Karpas-422 (cell line): Measurements from ENCODE around the gene DNAJB9. TPM values are rescaled to one million over a fixed set of nuclear protein-coding genes. Genes with fewer than 3 reads are reported as not detected.

Experiments used
- DNase-seq: peaks from one replicate; pipeline ENCODE4 v3.0.0-alpha.2; 2015
- H2AFZ ChIP-seq: fragments of 200-600 bp; sonication (generic); 2 replicates; pipeline ENCODE4 v1.6.1; 2014; ENCODE audit warnings: antibody characterized with exemption, low read length, mixed read lengths
- H3K27ac ChIP-seq: fragments of 200-600 bp; sonication (generic); 2 replicates; pipeline ENCODE4 v1.5.1; 2014; ENCODE audit warnings: mild to moderate bottlenecking, low read length, moderate library complexity
- H3K27me3 ChIP-seq: fragments of 200-600 bp; sonication (generic); 2 replicates; pipeline ENCODE4 v1.6.1; 2014; ENCODE audit warnings: low read length, mixed read lengths
- H3K36me3 ChIP-seq: fragments of 200-600 bp; sonication (generic); 2 replicates; pipeline ENCODE4 v1.6.1; 2014; ENCODE audit warnings: low read length, mixed read lengths; ENCODE audit not compliant: insufficient read depth
- H3K4me1 ChIP-seq: fragments of 200-600 bp; sonication (generic); 2 replicates; pipeline ENCODE4 v1.6.1; 2014; ENCODE audit warnings: mild to moderate bottlenecking, low read length, mixed read lengths
- H3K4me2 ChIP-seq: fragments of 200-600 bp; sonication (generic); 2 replicates; pipeline ENCODE4 v1.6.1; 2014; ENCODE audit warnings: low read length, low read depth, mild to moderate bottlenecking; ENCODE audit not compliant: poor library complexity, severe bottlenecking
- H3K4me3 ChIP-seq: fragments of 200-600 bp; sonication (generic); 2 replicates; pipeline ENCODE4 v1.5.1; 2014; ENCODE audit warnings: mild to moderate bottlenecking, antibody characterized with exemption, low read length, mixed read lengths
- H3K79me2 ChIP-seq: fragments of 200-600 bp; sonication (generic); 2 replicates; pipeline ENCODE4 v1.6.1; 2014; ENCODE audit warnings: mild to moderate bottlenecking, low read length, mixed read lengths
- H3K9ac ChIP-seq: fragments of 200-600 bp; sonication (generic); 2 replicates; pipeline ENCODE4 v1.6.0; 2014; ENCODE audit warnings: low read length
- H3K9me2 ChIP-seq: fragments of 200-600 bp; sonication (generic), shearing (Covaris generic); replicated peaks from 2 replicates; pipeline ENCODE4 v1.6.0; 2014; ENCODE audit warnings: mild to moderate bottlenecking, low read length, moderate library complexity; ENCODE audit not compliant: insufficient read depth
- H3K9me3 ChIP-seq: fragments of 300-700, 200-600 bp; sonication (generic); 2 replicates; pipeline ENCODE4 v1.6.1; 2014; ENCODE audit warnings: low read length, mixed read lengths
- H4K20me1 ChIP-seq: fragments of 200-600 bp; sonication (generic); 2 replicates; pipeline ENCODE4 v1.6.1; 2014; ENCODE audit warnings: mild to moderate bottlenecking, antibody characterized with exemption, low read length, low read depth; ENCODE audit not compliant: insufficient read depth
- total RNA-seq: library from RNA; depleted of rRNA; stranded (reverse); fragments of >200 nt; shearing (Covaris generic); gene quantifications from 2 replicates; pipeline ENCODE4 v1.2.3, GENCODE V29; 2014; ENCODE audit warnings: low replicate concordance; rRNA removed

The DNAJB9 gene
- 18.4 and 35.6 TPM in 2 replicates for total RNA-seq

- Histone ChIP-seq H3K4me3 (peak within 1 kb of the TSS; percentile 83), H3K4me2 (peak within 1 kb of the TSS; percentile 90), H3K27ac (peak within 1 kb of the TSS; percentile 93), H3K9ac (peak within 1 kb of the TSS; percentile 98), H4K20me1 (no peaks in the 10 kb centered on the region), H3K9me3 (no peaks in the 10 kb centered on the region), H3K4me1 (peaks cover 44% of the 10 kb centered on the region), H3K36me3 (peaks cover 45% of the 10 kb centered on the region), H2AFZ (peak within 1 kb of the TSS; percentile 38; the same call in 1 of the 2 replicates), H3K9me2 (no peaks in the 10 kb centered on the region), H3K79me2 (peaks cover 90% of the 10 kb centered on the region), H3K27me3 (no peaks in the 10 kb centered on the region)
- peak; percentile 100 for DNase-seq
Observed at GRCh38 chr7:108569381-108570145, at the start of gene DNAJB9, which contains the start of gene THAP5. DNAJB9 (plus strand) TSS chr7:108569874; CDS start chr7:108571727, 1,853 bp downstream. THAP5 (minus strand) TSS chr7:108569706; CDS start chr7:108569569, 137 bp downstream.

DNA sequence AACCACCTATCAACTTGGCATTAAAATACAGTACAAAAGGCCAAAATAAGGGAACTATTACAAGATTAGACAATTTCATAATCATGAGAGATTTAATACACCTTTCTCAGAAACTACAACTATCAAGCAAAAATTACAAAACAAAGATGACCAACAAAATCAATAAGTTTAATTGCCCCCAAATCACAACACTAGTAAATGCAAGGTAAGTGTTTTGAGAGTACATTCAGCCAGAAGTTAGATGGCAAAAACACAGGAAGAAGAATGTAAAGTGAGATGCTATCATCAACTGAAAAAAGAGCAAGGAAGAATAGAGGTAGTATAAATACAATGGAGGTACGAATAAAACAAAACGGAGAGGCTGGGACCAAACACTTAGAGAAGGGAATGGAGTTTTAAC is 46.9 kb upstream of the DNAJB9 start:
- Histone ChIP-seq H2AFZ (0 out of 2 replicates have a peak overlapping the region, but pooled peaks have one; percentile 18), H3K4me2 (peak overlapping the region; percentile 69), H3K9ac (peak overlapping the region; percentile 77; the same call in 1 of the 2 replicates), H3K4me3 (peak overlapping the region; percentile 75; the same call in 1 of the 2 replicates), H3K27ac (peak overlapping the region; percentile 34), H3K4me1 (peaks cover 57% of the 10 kb centered on the region), H4K20me1 (no peaks in the 10 kb centered on the region), H3K9me2 (no peaks in the 10 kb centered on the region), H3K36me3 (peaks cover 14% of the 10 kb centered on the region), H3K79me2 (peaks cover 74% of the 10 kb centered on the region), H3K9me3 (no peaks in the 10 kb centered on the region; the same call in 1 of the 2 replicates), H3K27me3 (no peaks in the 10 kb centered on the region)
- no peak for DNase-seq

- no peaks in the 10 kb centered on the region for H3K9me2 ChIP-seq
- peak overlapping the region; percentile 69 for H3K4me2 ChIP-seq
- peak; percentile 48 for DNase-seq
- H2AFZ ChIP-seq = 0 out of 2 replicates have a peak overlapping the region, but pooled peaks have one; percentile 2
- peak overlapping the region; percentile 77 for H3K9ac ChIP-seq
- no peaks in the 10 kb centered on the region for H4K20me1 ChIP-seq
- peaks cover 57% of the 10 kb centered on the region for H3K4me1 ChIP-seq
- H3K27me3 ChIP-seq = no peaks in the 10 kb centered on the region
- peaks cover 50% of the 10 kb centered on the region for H3K79me2 ChIP-seq
- peak overlapping the region; percentile 59 for H3K27ac ChIP-seq
- H3K4me3 ChIP-seq = peak overlapping the region; percentile 75
- H3K9me3 ChIP-seq = no peaks in the 10 kb centered on the region
- no peaks in the 10 kb centered on the region for H3K36me3 ChIP-seq
Observed at GRCh38 chr7:108525327-108525984, 44.2 kb upstream of the DNAJB9 start.

DNA sequence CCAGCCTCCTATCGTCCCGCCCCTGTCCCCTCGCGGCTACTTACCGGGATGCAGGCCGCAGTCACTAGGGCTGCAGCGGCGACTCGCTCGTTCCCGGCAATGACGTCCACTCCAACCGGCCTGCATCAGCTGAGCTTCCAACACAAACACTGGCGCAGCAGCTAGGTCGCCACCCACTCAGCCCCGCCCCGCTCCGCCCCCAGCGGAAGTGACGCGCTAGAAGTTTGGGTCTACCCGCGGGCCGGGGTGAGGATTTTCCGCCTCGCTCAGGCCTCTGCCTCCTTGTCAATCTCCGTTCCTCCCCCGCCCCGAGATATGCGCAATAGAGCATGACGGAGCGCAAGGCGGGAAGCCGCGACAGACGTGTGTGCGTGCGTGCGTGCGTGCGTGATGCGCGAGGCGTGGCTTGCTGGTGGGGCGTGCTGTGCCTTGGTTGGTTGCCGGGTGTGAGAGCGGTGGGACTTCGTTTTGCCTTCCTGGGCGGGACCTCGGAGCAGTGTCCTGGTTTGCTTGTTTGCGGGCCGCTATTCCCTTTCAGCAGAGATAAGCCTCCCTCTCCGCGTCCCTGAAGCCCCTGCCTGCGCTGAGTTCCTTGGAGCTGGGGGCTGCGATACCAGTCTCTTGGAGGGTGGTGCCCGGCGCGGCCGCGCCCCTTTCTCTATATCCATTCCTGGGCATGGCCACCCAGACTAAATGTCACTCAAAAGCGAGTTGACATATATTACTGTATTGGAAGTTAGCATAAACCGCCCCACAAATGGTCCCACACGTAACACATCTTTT is 43.5 kb upstream of the DNAJB9 start, which contains the start of gene PNPLA8:
PNPLA8 (minus strand) TSS at position 151 of the 783 bp plus-strand sequence. CDS start 10,644 bp downstream, outside the sequence.
- Histone ChIP-seq H3K27me3 (no peaks in the 10 kb centered on the region), H3K27ac (peak within 1 kb of the TSS; percentile 83), H3K4me2 (peak within 1 kb of the TSS; percentile 75), H2AFZ (0 out of 2 replicates have a peak within 1 kb of the TSS, but pooled peaks have one; percentile 2), H3K9ac (peak within 1 kb of the TSS; percentile 83), H3K4me1 (peaks cover 53% of the 10 kb centered on the region), H3K9me3 (no peaks in the 10 kb centered on the region), H3K4me3 (peak within 1 kb of the TSS; percentile 75), H3K36me3 (no peaks in the 10 kb centered on the region), H3K79me2 (peaks cover 44% of the 10 kb centered on the region), H3K9me2 (no peaks in the 10 kb centered on the region), H4K20me1 (no peaks in the 10 kb centered on the region)
- DNase-seq = peak; percentile 100

- Histone ChIP-seq H3K27me3 (no peaks in the 10 kb centered on the region), H3K4me3 (peak overlapping the region; percentile 75), H3K36me3 (no peaks in the 10 kb centered on the region), H3K79me2 (peaks cover 39% of the 10 kb centered on the region), H3K4me2 (peak overlapping the region; percentile 75), H3K9me3 (no peaks in the 10 kb centered on the region), H4K20me1 (no peaks in the 10 kb centered on the region), H3K27ac (peak overlapping the region; percentile 83), H3K9me2 (no peaks in the 10 kb centered on the region), H3K9ac (peak overlapping the region; percentile 83), H3K4me1 (peaks cover 48% of the 10 kb centered on the region), H2AFZ (no peak overlapping the region)
- no peak for DNase-seq
Observed at GRCh38 chr7:108526768-108527017, 43.0 kb upstream of the DNAJB9 start.

GRCh38 chr7:108528183-108528712 is 41.4 kb upstream of the DNAJB9 start:
- H3K9ac ChIP-seq = no peak overlapping the region
- no peak overlapping the region for H3K27ac ChIP-seq
- no peak for DNase-seq
- H3K27me3 ChIP-seq = no peaks in the 10 kb centered on the region
- H3K4me3 ChIP-seq = no peak overlapping the region
- no peaks in the 10 kb centered on the region for H3K36me3 ChIP-seq
- no peaks in the 10 kb centered on the region for H3K9me3 ChIP-seq
- peaks cover 27% of the 10 kb centered on the region for H3K79me2 ChIP-seq
- peaks cover 50% of the 10 kb centered on the region for H3K4me1 ChIP-seq
- no peaks in the 10 kb centered on the region for H3K9me2 ChIP-seq
- H2AFZ ChIP-seq = 0 out of 2 replicates have a peak overlapping the region, but pooled peaks have one; percentile 1
- no peak overlapping the region for H3K4me2 ChIP-seq
- H4K20me1 ChIP-seq = no peaks in the 10 kb centered on the region

DNA sequence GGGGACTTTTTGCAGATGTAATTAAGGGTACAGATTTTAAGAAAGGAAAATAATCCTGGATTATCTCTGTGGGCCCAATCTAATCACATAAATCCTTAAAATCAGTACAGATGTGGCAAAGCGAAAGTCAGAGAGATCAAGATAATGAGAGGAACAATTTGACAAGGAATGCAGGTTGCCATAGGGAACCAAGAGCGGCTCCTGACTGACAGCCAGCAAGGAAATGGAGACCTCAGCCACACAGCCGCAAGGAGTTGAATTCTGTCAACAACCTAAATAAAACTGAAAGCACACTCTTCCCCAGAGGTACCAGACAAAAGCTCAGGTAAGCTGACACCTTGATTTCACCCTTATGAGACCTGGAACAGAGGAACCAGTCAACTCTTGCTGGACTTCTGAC is 40.3 kb upstream of the DNAJB9 start:
- Histone ChIP-seq H3K4me2 (no peak overlapping the region), H3K27me3 (no peaks in the 10 kb centered on the region), H3K9me3 (no peaks in the 10 kb centered on the region), H3K9me2 (no peaks in the 10 kb centered on the region), H3K9ac (no peak overlapping the region), H3K36me3 (no peaks in the 10 kb centered on the region), H3K27ac (no peak overlapping the region), H4K20me1 (no peaks in the 10 kb centered on the region), H3K4me1 (peaks cover 44% of the 10 kb centered on the region), H3K79me2 (peaks cover 16% of the 10 kb centered on the region), H3K4me3 (no peak overlapping the region), H2AFZ (0 out of 2 replicates have a peak overlapping the region, but pooled peaks have one; percentile 56)
- DNase-seq = no peak
